ENCODE data around the gene TPRN.

The TPRN gene

DNA sequence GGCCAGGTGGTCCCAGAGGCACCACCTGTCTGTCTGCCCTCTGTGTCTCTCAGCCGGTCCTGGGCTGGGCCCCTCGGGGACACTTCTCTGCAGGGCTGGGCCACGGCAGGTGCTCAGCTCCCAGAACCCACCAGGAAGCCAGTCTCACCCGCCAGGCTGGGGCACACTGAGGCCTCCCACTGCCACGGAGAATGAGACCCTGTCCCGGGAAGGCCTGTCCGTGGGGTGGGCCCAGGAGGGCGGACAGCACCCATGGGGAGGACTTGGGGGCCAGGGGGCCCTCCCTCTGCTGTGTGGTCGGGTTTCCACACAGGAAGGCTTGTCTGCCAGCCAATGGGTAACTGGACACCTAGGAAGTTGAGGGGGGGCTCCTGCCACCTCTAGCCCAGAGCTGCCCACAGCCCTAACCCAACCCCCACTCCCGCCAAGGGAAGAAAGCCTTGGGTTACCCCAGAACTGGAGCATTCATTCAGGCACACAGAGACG, 36.4 kb upstream of the TPRN start:
- peak in 1 of 56 donors; percentile 36 for DNase-seq

DNA sequence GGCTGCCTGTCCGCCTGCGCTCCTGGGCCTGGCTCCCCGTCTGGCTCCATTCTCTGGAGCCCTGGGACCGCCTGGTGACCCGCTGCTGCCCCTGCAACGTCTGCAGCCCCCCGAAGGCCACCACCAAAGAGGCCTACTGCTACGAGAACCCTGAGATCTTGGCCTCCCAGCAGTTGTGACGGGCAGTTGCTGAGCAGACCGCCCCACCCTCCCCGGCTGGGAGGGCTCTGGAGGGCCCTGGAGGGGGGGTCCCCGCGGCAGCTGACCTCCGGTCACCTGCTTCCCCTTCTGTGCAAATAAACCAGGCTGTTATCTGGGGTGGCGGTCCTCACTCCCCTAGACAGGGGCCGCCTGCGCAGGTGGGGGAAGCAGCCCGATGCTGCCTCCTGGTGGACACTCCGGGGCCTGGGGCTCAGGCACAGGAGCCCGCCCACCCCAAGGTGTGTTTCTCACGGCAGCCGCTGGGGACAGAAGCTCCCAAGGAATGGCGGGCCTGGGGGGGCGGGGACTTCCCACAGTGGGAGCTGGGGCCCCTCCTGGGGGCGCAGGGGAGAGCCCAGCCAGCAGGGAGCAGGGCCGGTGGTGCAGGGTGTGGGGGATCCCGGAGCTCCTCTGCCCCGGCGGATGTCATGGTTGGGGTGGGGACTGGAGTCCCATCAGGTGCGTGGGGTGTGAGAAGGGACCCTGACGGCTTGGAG, 35.8 kb upstream of the TPRN start:
- DNase-seq: peak in 51 of 56 donors; percentile 26 to 86 (median 61)

DNA sequence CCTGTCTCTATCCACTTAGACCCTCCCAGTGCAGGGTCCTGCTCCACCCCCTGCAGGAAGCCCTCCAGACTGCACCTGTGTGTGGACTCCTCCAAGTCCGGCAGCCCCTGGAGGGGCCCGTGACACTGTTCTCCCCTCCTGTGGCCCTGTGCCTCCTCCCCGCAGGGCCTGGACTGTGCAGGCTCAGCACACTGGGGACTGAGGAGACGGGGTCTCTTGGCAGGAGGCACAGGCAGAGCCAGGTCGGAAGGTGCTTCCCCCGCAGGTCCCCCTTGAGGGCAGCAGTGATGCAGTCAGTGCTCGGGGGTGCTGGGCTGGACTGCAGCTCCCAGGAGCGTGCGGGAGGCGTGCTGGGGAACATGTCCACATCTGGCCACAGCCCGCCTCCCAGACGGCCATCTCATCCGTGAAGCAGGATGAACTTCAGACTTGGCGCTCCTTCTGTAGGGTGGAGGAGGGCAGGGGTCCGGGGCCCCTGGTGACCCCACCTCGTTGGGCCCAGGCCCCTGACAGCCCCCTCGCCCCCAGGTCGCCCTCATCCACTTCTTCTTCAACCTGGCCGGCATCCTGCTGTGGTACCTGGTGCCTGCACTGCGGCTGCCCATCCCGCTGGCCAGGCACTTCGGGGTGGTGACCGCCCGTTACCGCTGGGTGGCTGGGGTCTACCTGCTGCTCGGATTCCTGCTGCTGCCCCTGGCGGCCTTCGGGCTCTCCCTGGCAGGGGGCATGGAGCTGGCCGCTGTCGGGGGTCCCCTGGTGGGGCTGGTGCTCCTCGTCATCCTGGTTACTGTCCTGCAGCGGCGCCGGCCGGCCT, 35.1 kb upstream of the TPRN start:
- no peak for DNase-seq

DNA sequence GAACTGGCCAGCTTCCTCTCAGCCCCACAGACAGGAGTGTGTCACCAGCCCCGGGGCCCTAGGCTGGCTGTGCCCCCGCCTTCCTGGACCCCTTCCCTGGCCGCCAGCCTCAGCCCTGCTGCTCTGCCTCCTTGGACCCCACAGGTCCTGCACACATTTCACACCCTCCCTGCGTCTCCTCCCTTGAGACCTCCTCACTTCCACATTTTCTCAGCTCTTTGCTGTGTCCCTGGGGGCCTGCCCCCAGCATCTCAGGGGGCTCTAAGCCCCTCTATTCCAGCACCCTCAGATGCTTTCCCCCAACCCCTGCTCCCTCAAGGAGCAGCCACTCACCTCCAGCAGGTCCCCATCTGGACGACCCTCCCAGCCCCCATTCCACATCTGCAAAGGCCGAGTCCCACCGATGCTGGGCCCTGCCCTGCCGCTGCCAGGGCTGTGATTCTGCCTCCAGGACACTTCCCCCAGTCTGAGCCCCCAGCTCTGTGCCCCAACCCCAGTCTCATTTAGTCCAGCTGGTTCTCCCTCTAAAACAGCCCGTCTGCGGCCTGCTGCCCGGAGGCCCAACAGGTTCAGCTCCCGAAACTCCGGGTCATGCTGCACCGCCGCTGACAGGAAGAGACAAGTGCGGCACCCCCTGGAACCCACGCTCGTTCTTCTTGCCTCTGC, 34.4 kb upstream of the TPRN start:
- DNase-seq: no peak

DNA sequence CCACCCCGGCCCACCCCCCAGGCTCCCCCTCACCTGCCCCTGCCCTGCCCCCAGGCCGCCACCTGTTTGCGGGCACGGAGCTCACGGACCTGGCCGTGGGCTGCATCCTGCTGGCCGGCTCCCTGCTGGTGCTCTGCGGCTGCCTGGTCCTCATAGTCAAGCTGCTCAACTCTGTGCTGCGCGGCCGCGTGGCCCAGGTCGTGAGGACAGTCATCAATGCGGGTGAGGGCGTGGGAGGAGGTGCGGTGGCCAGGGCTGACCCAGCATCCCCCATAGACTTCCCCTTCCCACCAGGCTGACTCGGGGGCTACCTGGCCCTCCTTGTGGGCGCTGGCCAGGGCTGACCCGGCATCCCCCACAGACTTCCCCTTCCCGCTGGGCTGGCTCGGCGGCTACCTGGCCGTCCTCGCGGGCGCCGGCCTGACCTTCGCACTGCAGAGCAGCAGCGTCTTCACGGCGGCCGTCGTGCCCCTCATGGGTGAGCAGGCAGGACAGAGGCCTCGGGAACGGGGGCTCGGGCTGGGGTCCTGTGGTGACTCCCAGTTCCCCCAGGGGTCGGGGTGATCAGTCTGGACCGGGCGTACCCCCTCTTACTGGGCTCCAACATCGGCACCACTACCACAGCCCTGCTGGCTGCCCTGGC, 33.6 kb upstream of the TPRN start:
- no peak for DNase-seq

DNA sequence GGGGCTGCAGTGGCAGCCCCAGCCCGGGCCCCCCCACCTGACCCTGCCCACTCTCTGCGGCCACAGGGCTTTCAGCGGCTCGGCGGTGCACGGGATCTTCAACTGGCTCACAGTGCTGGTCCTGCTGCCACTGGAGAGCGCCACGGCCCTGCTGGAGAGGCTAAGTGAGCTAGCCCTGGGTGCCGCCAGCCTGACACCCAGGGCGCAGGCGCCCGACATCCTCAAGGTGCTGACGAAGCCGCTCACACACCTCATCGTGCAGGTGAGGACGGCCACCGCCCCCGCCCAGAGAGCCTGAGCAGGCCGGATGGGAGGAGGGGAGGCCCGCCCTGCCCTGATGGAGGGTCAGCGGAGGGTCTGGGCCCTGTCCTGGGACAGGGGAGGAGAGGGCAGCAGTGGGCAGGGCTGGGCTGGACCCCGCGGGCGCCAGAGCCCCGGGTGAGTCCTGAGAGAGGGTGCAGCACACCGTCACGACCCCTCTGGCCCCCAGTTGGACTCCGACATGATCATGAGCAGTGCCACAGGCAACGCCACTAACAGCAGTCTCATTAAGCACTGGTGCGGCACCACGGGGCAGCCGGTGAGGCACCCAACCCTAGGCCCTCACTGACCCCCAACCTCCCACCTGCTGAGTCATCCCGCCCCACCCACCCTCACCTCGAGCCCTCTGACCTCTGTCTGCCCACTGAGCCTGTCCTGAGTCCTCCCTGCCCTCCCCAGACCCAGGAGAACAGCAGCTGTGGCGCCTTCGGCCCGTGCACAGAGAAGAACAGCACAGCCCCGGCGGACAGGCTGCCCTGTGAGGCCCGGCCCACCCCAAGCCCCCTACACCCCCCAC, 32.8 kb upstream of the TPRN start:
- DNase-seq: no peak

DNA sequence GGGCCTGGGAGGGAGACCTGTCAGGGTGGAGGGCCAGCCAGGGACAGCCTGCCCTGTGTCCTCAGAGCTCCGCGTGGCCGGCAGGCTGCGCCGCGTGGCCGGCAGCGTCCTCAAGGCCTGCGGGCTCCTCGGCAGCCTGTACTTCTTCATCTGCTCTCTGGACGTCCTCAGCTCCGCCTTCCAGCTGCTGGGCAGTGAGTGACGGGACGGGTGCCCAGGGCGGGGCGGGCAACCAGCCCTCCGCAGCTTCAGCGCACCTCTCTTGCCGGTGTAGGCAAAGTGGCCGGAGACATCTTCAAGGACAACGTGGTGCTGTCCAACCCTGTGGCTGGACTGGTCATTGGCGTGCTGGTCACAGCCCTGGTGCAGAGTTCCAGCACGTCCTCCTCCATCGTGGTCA, 32.0 kb upstream of the TPRN start:
- DNase-seq: no peak

DNA sequence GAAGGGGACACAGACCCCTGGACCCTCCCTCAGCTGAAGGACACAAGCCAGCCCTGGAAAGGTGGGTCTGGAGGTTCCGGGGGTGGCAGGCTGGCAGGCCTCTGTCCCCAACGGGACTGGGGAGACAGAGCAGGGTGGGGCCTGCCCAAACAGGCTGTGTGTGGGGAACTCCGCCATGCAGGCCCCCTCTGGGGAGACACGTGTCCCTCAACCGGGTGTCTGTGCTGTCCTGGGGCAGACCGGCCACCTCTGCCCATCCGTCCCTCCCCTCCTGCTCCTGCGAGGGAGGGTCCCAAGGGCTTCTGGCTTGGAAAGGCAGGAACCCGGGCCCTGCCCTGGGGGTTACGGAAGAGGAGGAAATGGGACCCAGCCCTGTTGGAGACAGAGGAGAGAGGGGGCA, 31.6 kb upstream of the TPRN start:
- no peak for DNase-seq

DNA sequence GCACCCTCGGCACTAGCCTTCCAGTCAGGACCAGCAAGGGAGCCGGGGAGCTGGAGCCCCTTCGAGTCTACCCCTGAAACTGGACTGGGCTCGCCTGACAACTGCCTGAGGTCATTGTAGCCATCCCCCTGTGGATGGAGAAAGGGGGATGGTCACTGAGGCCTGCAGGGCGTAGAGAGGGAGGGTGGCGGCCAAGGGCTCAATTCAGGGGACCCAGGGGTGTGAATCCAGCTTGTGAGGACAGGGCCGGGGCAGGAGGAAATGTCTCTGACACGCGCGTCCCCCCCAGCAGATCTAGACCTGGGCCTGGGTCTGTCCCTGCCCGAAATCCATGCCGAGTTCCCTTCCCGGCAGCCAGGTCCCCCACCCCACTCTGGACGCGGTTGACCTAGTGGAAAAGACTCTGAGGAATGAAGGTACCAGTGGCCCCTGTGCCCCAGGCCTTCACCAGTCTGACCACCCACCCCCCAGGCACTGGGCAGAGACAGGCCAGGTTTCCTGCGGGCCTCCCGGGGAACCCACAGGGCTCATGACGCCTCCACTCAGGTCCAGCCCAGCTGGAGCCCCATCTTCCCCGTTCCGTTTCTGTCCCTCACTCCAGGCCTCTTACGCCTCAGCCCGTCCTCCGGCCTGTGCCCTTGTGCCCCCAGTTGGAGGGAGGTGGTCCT, 31.0 kb upstream of the TPRN start:
- DNase-seq: no peak

DNA sequence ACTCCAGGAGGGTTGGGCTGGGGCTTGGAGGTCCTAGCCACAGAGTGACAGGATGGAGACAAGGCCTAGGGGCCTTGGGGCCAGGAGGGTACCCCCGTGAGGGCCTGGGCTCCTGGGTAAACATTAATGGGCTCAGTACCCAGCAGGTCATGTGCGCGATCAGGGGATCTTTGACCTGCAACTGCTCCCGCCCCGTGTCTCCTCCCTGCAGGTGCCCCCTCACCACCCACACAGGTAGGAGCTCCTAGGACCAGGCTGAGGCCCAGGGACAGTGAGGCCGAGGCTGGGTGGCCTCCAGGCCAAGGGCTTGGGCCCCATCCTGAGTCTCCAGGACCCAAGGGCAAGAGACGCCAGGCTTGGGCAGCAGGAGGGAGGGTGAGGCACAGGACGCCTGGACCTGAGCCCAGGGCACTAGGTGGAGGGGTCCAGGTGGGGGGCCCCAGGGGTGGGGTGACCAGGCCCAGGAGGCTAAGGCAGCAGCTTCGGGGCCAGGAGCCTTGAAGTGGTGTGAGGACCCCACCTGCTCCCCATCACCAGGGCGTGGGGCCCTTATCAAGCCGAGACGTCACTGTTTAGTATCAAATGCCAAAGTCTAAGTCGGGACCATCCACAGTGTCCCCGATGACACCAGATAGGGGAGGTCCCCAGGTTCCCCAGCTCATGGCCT, 30.3 kb upstream of the TPRN start, which contains the start of gene SLC34A3:
Gene SLC34A3 (plus strand): TSS at position 197 of the 667 bp plus-strand sequence. CDS start 802 bp downstream, outside the sequence.
- DNase-seq: no peak

DNA sequence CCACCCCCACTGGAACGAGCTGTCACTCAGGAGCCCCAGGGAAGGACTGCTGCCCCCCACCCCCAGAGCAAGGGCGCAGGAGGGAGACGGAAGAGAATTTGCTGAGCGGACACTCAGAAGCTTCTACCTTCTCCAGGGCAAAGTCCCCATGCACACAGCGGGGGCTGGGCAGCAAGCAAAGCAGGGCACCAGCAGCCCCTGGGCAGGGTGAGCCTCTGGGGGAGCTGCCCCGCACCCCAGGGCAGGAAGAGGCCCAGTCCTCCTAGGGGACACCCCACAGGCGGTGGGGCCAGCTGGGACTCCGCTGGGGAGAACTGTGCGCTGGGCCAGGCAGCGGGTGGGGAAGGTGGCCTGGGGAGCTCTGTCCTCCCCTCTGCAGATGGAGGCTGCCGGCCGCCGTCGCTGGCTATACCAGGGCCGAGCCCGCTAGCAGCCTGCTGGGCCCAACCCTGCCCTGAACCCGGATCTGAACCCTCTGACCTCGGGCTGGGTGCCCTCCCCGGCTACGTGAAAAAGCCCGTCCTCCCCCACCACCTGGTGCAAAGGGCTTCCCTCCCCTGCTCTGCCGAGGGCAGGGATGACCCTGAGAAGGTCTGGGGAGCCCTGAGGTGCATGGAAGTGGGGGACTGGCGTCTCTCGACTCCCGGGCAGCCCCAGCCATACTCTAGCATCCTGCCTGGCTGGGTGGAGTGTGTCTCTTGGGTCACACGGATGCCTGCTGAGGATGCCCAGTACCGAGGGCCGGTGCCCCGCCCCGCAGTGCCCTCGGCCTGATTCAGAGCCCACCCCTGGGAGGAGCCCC, 29.6 kb upstream of the TPRN start:
- DNase-seq: no peak

DNA sequence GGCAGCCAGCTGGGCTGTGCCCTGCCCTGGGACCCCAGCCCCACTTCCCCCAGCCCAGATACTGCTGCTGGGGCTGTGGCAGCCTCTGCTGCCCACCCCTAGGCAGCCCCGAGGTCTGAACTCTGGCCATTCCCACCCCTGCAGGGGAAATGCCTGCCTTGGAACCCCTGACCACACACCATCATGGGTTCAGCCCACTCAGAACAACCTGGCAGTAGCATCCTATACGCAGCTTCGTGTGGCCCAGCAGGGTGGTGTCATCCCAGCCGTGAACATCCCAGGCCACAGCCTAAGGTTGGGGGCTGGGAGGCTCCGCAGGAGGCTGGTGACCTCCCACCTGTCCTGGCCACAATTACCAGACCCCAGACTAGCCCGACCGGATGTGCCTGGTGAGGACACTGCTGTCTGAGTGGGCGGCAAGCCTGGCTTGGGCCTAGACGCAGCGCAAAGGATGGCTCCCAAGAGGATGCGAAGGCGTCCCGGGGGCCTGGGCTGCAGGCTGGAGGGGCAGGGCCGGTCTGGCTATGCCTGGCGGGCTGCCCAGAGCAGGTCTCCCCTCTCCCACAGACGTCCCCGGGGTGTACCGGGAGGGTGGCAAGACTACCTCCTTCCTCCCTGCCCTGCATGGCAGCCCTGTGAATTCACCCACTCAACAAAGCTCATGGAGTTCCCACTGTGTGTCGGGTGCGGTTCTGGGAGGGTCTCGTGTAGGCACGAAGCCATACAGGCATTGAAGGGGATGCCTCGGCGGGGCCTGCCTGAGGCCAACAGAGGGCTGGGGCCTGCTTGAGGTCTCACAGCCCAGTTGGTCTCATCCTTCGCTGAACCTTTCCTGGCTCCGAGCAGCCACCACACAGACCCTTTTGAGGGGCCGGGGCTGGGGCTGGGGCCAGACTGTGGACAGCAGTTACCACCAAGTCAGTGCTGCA, 28.7 kb upstream of the TPRN start:
- DNase-seq: no peak

DNA sequence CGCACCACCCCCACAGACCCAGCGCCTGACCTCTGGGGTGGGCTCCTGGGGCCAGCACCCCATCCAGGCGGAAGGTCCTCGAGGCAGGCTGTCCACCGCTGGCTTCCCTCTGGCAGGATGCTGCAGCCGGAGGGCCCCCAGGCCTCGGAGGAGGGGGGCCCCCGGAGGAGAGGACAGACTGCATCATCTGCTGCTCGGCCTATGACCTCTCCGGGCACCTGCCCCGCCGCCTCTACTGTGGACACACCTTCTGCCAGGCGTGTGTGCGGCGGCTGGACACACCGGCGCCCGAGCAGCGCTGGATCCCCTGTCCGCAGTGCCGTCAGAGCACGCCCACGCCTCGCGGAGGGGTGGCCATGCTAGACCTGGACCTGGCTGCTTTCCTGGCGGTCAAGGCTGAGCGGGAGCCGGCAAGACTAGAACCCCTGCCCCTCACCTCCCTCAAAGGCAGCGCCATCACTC, 28.0 kb upstream of the TPRN start:
- no peak for DNase-seq

DNA sequence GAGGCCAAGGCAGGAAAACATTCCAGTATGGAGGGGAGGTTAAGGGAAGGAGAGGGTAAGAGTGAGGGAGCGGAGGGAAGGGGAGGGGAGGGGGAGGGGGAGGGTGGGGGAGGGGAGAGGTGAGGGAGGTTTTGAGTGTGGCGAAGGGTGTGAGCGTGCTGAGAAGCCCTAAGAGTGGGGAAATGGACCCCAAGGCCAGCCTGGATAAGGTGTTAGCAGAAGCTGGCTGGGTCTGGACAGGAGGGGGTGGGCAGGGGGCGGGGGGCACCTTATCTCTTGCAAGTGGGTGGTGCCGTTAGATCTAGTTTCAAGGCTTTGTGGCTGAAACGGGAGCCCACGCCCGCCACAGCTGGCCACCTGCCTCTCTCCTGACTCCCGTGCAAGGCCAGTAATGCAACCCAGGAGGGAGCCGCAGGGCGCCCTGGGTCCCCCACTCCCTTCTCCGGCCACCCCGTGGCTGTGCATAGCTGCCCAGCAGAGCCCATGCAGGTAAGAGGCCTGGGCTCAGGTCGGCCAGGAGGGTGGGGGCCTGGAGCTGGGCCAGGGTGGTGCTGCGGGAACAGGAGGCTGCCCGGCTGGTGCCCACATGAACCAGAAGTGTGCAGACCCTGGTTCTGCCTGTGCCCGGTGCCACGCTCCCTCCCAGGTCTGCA, 27.4 kb upstream of the TPRN start:
- no peak for DNase-seq

DNA sequence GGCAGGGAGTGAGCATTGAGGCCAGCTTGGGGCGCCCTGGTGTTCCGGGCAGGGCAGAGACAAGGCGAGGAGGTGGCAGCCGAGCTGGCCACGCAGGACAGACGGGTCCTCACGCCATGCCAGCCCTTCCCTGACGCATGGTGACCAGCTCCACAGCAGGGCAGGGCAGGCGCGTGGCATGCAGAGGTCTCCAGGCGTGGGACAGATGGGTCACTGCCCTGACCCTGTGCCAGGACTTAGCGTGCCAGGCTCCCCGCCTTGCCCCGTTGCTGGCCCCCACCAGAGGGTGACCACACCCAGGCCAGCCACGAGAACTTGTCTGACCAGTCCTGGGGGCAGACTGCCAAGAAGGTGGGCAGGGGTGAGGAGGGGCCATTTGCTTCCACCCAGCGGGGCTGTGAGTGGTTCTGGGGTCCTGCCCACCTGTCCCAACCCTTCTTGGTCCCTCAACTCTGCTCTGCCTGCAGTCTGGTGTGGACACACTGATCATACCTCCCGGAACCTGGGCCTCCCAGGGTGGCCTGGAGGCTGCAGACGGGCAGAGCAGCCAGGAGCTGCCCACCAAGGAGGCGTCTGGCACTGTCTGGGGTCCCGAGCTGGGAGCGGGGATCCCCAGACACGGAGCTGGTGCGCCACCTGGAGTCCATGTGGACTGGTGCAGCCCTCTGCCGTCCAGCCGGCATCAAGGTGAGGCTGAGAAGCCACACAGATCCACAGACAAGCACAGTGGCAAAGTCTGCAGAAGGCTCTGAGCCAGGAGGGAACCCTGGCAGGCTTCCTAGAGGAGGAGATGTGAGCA, 26.7 kb upstream of the TPRN start, which contains the start of gene RNF224:
Gene RNF224 (plus strand): TSS at position 449 of the 799 bp plus-strand sequence. CDS start 834 bp downstream, outside the sequence.
- DNase-seq: peak in 43 of 56 donors; percentile 3 to 75 (median 43)

Measured in amygdala (tissue), 56 donors.